SJSA1 (cell line): ENCODE measurements around the gene OR2A7. TPM values are rescaled to one million over a fixed set of nuclear protein-coding genes. Genes with fewer than 3 reads are reported as not detected.
"Not testable (repeated sequence)": the region's sequence is repeated elsewhere in the genome, so short reads cannot be mapped to it uniquely, and the experiment has no call there.

Experiments used
- DNase-seq, 2 experiments: peaks; one replicate each; pipeline ENCODE4 v3.0.0-alpha.2; 2015 to 2020; ENCODE audit warnings: low spot score in 2 of 2, low read depth in 1 of 2
- H3K27ac ChIP-seq: fragments of 250-450 bp; sonication (Bioruptor Pico); 2 replicates; pipeline ENCODE4 v1.5.1; 2020; ENCODE audit warnings: mild to moderate bottlenecking, moderate library complexity
- H3K27me3 ChIP-seq: fragments of 250-450 bp; sonication (Bioruptor Pico); replicated peaks from 2 replicates; pipeline ENCODE4 v1.5.1; 2020; ENCODE audit warnings: mild to moderate bottlenecking, moderate library complexity
- H3K36me3 ChIP-seq: fragments of 250-450 bp; sonication (Bioruptor Pico); 2 replicates; pipeline ENCODE4 v1.5.1; 2020; ENCODE audit warnings: mild to moderate bottlenecking
- H3K4me1 ChIP-seq: fragments of 250-450 bp; sonication (Bioruptor Pico); replicated peaks from 2 replicates; pipeline ENCODE4 v1.6.1; 2021; ENCODE audit warnings: mild to moderate bottlenecking
- H3K4me3 ChIP-seq: fragments of 250-450 bp; sonication (Bioruptor Pico); 2 replicates; pipeline ENCODE4 v1.5.1; 2020; ENCODE audit warnings: mild to moderate bottlenecking
- H3K9me3 ChIP-seq: fragments of 250-450 bp; sonication (Bioruptor Pico); replicated peaks from 2 replicates; pipeline ENCODE4 v1.5.1; 2020; ENCODE audit warnings: mild to moderate bottlenecking
- total RNA-seq: library from RNA; depleted of rRNA; stranded (reverse); fragments of >200 nt; shearing (Covaris generic); gene quantifications from 2 replicates; pipeline ENCODE4 v1.2.3, GENCODE V29; 2014; rRNA removed

The OR2A7 gene
- not detected in 2 replicates for total RNA-seq

GRCh38 chr7:144264692-144265091, at the start of gene OR2A7:
Gene OR2A7, minus strand, starts transcription at chr7:144264792. Its CDS starts 5,164 bp downstream, at chr7:144259628.
- not testable (repeated sequence) for DNase-seq, H3K4me1 ChIP-seq, H3K4me3 ChIP-seq, H3K27ac ChIP-seq, H3K9me3 ChIP-seq, H3K36me3 ChIP-seq, H3K27me3 ChIP-seq

GRCh38 chr7:144311872-144312469, 47.4 kb upstream of the OR2A7 start, which contains the start of gene OR2A1:
Gene OR2A1, plus strand, starts transcription at chr7:144312419. Its CDS starts 5,706 bp downstream, at chr7:144318125.
- H3K4me1 ChIP-seq, H3K36me3 ChIP-seq, H3K27ac ChIP-seq, DNase-seq, H3K9me3 ChIP-seq, H3K27me3 ChIP-seq, H3K4me3 ChIP-seq: not testable (repeated sequence)

GRCh38 chr7:144311218-144311617, 46.6 kb upstream of the OR2A7 start:
- not testable (repeated sequence) for H3K36me3 ChIP-seq

GRCh38 chr7:144309702-144310101, 45.1 kb upstream of the OR2A7 start:
- DNase-seq, H3K27ac ChIP-seq, H3K27me3 ChIP-seq, H3K4me1 ChIP-seq, H3K9me3 ChIP-seq, H3K4me3 ChIP-seq, H3K36me3 ChIP-seq: not testable (repeated sequence)

More at GRCh38 chr7:144311218-144311617, 46.6 kb upstream of the OR2A7 start:
- not testable (repeated sequence) for H3K27ac ChIP-seq, DNase-seq, H3K4me1 ChIP-seq, H3K27me3 ChIP-seq, H3K4me3 ChIP-seq, H3K9me3 ChIP-seq

- DNase-seq, H3K9me3 ChIP-seq, H3K36me3 ChIP-seq, H3K4me3 ChIP-seq, H3K27ac ChIP-seq, H3K27me3 ChIP-seq, H3K4me1 ChIP-seq: not testable (repeated sequence)
These were observed 40.6 kb upstream of the OR2A7 start for GRCh38 chr7:144305156-144305555.

- not testable (repeated sequence) for H3K27me3 ChIP-seq, H3K4me3 ChIP-seq, H3K27ac ChIP-seq, H3K36me3 ChIP-seq, H3K9me3 ChIP-seq, DNase-seq, H3K4me1 ChIP-seq
These were observed 39.0 kb upstream of the OR2A7 start for GRCh38 chr7:144303607-144304006.

GRCh38 chr7:144302578-144303303, 38.1 kb upstream of the OR2A7 start:
- not testable (repeated sequence) for DNase-seq, H3K36me3 ChIP-seq, H3K27me3 ChIP-seq, H3K9me3 ChIP-seq, H3K4me3 ChIP-seq, H3K4me1 ChIP-seq, H3K27ac ChIP-seq

GRCh38 chr7:144293794-144294499, 29.4 kb upstream of the OR2A7 start:
- H3K27ac ChIP-seq, H3K27me3 ChIP-seq, H3K4me3 ChIP-seq, DNase-seq, H3K4me1 ChIP-seq, H3K9me3 ChIP-seq, H3K36me3 ChIP-seq: not testable (repeated sequence)

- H3K4me3 ChIP-seq, H3K27me3 ChIP-seq, H3K36me3 ChIP-seq, H3K4me1 ChIP-seq, H3K9me3 ChIP-seq, H3K27ac ChIP-seq, DNase-seq: not testable (repeated sequence)
These were observed 28.0 kb upstream of the OR2A7 start for GRCh38 chr7:144292384-144293161.

GRCh38 chr7:144291607-144292006, 27.0 kb upstream of the OR2A7 start:
- not testable (repeated sequence) for DNase-seq, H3K9me3 ChIP-seq, H3K27ac ChIP-seq, H3K27me3 ChIP-seq, H3K4me1 ChIP-seq, H3K36me3 ChIP-seq, H3K4me3 ChIP-seq

- not testable (repeated sequence) for DNase-seq, H3K9me3 ChIP-seq, H3K27ac ChIP-seq, H3K27me3 ChIP-seq, H3K4me1 ChIP-seq, H3K36me3 ChIP-seq, H3K4me3 ChIP-seq
These were observed 22.7 kb upstream of the OR2A7 start for GRCh38 chr7:144287171-144287784.

GRCh38 chr7:144283716-144284115, 19.1 kb upstream of the OR2A7 start:
- not testable (repeated sequence) for H3K27me3 ChIP-seq, H3K36me3 ChIP-seq, H3K4me3 ChIP-seq, DNase-seq, H3K9me3 ChIP-seq, H3K4me1 ChIP-seq, H3K27ac ChIP-seq

- not testable (repeated sequence) for H3K4me3 ChIP-seq, H3K4me1 ChIP-seq, H3K9me3 ChIP-seq, H3K36me3 ChIP-seq, H3K27ac ChIP-seq, H3K27me3 ChIP-seq, DNase-seq
These were observed 17.9 kb upstream of the OR2A7 start for GRCh38 chr7:144282490-144282889.
